Gastroesophageal sphincter (tissue), 3 donors: ENCODE results near the gene SLAMF7.
"Not testable (repeated sequence)": the region's sequence is repeated elsewhere in the genome, so short reads cannot be mapped to it uniquely, and the experiment has no call there.

Experiments used
- EP300 ChIP-seq: sonication (generic); formaldehyde crosslinking; IDR thresholded peaks from one replicate; pipeline ENCODE4 v1.6.1; 2017; ENCODE audit warnings: antibody characterized with exemption, mild to moderate bottlenecking
- POLR2A ChIP-seq, 2 donors: fragments of 450-650 bp; IDR thresholded peaks; one replicate each; pipeline ENCODE4 v1.6.1; 2017; ENCODE audit warnings: antibody characterized with exemption in 2 of 2, mild to moderate bottlenecking in 2 of 2, moderate library complexity in 1 of 2
- TF ChIP-seq, protein P1 (sequence below), 4 experiments: fragments of 200-600 bp in 2 of 4; fragments of 450-650 bp in 2 of 4; sonication (generic) in 1 of 4; IDR thresholded peaks; one replicate each; pipeline ENCODE4 v1.5.1; 2017 to 2019; ENCODE audit warnings: antibody characterized with exemption in 4 of 4, mild to moderate bottlenecking in 2 of 4, moderate library complexity in 2 of 4

DNA sequence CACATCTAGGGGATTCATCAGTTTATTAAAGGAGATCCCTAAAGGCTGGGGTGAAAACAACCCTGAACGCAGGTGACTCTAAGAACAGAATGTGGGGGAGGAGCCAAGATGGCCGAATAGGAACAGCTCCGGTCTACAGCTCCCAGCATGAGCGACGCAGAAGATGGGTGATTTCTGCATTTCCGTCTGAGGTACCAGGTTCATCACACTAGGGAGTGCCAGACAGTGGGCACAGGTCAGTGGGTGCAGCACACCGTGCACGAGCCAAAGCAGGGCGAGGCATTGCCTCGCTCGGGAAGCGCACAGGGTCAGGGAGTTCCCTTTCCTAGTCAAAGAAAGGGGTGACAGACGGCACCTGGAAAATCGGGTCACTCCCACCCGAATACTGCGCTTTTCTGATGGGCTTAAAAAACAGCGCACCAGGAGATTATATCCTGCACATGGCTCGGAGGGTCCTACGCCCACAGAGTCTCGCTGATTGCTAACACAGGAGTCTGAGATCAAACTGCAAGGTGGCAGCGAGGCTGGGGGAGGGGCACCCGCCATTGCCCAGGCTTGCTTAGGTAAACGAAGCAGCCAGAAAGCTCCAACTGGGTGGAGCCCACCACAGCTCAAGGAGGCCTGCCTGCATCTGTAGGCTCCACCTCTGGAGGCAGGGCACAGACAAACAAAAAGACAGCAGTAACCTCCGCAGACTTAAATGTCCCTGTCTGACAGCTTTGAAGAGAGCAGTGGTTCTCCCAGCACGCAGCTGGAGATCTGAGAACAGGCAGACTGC, 44.1 kb downstream of the SLAMF7 start:
- not testable (repeated sequence) for TF ChIP-seq EP300; POLR2A (IDR thresholded peaks at IDR 0.05)
- TF ChIP-seq, protein P1, sequence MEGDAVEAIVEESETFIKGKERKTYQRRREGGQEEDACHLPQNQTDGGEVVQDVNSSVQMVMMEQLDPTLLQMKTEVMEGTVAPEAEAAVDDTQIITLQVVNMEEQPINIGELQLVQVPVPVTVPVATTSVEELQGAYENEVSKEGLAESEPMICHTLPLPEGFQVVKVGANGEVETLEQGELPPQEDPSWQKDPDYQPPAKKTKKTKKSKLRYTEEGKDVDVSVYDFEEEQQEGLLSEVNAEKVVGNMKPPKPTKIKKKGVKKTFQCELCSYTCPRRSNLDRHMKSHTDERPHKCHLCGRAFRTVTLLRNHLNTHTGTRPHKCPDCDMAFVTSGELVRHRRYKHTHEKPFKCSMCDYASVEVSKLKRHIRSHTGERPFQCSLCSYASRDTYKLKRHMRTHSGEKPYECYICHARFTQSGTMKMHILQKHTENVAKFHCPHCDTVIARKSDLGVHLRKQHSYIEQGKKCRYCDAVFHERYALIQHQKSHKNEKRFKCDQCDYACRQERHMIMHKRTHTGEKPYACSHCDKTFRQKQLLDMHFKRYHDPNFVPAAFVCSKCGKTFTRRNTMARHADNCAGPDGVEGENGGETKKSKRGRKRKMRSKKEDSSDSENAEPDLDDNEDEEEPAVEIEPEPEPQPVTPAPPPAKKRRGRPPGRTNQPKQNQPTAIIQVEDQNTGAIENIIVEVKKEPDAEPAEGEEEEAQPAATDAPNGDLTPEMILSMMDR (IDR thresholded peaks at IDR 0.05), result not testable (repeated sequence)
